H4 (cell line): ENCODE results near the gene EFCAB13. TPM values are rescaled to one million over a fixed set of nuclear protein-coding genes. Genes with fewer than 3 reads are reported as not detected.
"Not testable (repeated sequence)": the region's sequence is repeated elsewhere in the genome, so short reads cannot be mapped to it uniquely, and the experiment has no call there.

ENCODE experiments used
- DNase-seq: peaks from one replicate; pipeline ENCODE4 v3.0.0-alpha.2; 2015; ENCODE audit warnings: low spot score
- total RNA-seq: library from RNA; depleted of rRNA; stranded (reverse); fragments of >200 nt; shearing (Covaris generic); gene quantifications from 2 replicates; pipeline ENCODE4 v1.2.3, GENCODE V29; 2014

EFCAB13 gene
- total RNA-seq, 1 experiment from 2014 or later = 2.1 TPM

- DNase-seq = no peak
These were observed 6.8 kb downstream of the EFCAB13 start for GRCh38 chr17:47330548-47330947.

DNA sequence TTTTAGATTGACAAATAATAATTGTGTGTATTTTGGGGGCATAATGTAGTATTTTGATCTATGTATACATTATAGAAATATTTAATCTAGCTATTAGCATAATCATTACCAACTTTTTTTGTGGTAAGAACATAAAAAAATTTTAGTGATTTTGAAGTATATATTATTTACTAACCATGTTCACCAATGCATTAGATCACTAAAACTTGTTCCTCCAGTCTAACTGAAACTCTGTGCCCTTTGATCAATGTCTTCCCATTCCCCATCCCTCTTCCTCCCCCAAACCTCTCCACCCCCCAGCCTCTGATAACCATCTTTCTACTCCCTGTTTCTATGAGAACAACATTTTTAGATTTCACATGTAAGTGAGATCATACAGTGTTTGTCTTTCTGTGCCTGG lies 8.5 kb downstream of the EFCAB13 start:
- no peak for DNase-seq

DNA sequence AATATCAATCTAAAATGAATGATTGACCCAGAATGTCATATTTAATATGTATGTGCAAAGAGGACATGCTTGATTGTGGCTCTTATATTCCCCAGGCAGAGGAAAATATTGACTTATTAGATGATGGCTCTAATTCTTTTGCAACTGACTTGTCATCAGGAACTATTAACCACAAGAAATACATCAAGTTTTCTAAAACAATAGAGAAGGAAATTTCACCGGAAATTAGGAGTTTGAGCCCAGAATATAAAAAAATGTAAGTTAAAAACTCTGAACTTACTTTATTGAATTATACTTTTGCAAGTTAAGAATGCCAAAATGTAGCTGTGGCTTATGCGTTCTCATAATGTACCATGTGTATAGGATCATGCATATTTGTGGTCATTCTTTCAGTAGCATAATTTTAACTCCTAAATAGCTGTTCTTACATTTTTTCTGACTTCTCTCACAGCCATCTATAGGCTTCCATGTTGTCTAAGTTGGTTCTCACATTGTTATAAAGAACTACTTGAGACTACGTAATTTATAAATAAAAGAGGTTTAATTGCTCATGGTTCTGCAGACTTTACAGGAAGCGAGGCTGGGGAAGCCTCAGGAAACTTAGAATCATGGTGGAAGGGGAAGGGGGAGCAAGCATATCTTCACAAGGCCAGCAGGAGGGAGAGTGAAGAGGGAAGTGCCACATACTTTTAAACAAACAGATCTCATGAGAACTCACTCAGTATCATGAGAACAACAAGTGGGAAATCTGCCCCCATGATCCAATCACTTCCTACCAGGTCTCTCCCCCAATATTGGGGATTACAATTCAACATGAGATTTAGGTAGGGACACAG lies 11.6 kb downstream of the EFCAB13 start:
- no peak for DNase-seq

GRCh38 chr17:47338026-47338425 lies 14.3 kb downstream of the EFCAB13 start:
- DNase-seq = no peak

DNA sequence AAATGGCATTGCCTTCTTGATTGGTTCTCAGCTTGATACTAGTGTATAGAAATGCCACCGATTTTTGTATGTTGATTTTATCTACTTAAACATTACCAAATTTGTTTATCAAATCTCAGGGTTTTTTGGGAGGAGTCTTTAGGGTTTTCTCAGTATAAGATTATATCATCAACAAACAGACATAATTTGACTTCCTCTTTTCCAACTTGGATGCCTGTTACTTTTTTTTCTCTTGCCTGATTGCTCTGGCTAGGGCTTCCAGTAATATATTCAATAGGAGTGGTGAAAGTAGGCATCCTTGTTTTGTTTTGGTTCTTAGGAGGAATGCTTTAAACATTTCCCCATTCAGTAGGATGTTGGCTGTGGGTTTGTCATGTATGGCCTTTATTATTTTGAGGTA lies 29.1 kb downstream of the EFCAB13 start:
- no peak for DNase-seq

- DNase-seq = no peak
These were observed 34.9 kb downstream of the EFCAB13 start for GRCh38 chr17:47358652-47359051.

DNA sequence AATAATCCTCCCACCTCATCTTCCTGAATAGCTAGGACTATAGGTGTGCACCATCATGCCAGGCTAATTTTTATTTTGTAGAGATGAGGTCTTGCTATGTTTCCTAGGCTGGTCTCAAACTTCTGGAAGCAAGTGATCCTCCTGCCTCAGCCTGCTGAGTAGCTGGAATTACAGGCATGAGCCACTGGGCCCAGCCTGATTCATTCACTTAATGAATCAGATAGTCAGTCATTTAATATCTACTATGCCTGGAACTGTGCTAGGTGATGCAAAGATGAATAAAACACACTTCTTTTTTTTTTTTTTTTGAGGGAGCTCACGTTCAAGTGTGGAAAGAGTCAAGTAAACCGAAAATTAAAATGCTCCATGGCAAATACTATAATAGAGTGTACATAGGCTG lies 39.4 kb downstream of the EFCAB13 start:
- no peak for DNase-seq

DNA sequence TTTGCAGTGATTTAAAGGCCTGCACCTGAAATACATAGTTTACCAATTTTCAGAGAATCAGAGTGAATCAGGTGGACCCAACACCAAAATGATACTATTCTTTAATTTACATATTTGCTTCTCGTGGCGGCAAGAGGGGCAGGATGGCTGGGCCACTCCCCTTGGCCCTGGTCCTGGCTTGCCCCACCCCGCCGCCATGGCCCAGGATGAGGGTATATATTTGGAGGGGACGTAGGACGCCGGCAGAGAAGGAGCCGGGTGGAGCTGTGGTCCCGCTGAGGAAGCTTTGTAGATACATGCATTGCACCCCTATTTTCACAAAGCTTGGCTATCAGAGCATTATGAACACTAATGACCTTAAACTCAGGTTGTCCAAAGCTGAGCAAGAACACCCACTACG lies 43.5 kb downstream of the EFCAB13 start:
- DNase-seq = no peak

GRCh38 chr17:47368262-47368661 lies 44.5 kb downstream of the EFCAB13 start:
- no peak for DNase-seq

DNA sequence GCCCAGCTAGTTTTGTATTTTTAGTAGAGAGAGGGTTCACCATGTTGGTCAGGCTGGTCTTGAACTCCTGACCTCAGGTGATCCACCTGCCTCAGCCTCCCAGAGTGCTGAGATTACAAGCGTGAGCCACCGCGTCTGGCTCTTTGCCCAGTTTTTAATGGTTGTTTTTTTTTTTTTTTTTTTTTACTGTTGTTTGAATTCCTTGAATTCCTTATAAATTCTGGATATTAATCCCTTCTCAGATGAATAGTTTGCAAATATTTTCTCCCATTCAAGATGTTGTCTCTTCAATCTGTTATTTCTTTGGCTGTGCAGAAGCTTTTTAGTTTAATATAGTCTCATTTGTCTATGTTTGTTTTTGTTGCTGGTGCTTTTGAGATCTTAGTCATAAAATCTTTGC lies 47.1 kb downstream of the EFCAB13 start:
- DNase-seq = not testable (repeated sequence)

- DNase-seq = no peak
These were observed 49.2 kb downstream of the EFCAB13 start for GRCh38 chr17:47373002-47373401.

DNA sequence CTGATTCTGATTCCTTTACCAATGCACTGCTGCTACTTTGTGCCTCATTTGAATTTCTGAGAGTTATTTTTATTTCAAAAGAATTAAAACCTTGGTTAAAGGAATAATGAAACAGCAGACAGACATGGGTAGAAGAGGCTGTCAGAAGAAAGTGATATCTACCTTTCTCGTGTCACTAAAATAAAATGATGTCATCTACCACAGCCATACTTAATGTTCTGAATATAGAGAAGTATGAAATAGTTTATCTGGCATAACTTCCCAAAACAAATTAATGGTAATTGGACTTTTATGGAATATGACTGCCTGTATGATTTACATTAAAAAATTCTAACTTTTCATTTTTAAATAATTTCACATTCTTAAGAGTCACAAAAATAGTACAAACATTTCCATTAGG lies 52.5 kb downstream of the EFCAB13 start:
- DNase-seq = no peak

- DNase-seq = no peak
These were observed 65.1 kb downstream of the EFCAB13 start for GRCh38 chr17:47388825-47389224.

DNA sequence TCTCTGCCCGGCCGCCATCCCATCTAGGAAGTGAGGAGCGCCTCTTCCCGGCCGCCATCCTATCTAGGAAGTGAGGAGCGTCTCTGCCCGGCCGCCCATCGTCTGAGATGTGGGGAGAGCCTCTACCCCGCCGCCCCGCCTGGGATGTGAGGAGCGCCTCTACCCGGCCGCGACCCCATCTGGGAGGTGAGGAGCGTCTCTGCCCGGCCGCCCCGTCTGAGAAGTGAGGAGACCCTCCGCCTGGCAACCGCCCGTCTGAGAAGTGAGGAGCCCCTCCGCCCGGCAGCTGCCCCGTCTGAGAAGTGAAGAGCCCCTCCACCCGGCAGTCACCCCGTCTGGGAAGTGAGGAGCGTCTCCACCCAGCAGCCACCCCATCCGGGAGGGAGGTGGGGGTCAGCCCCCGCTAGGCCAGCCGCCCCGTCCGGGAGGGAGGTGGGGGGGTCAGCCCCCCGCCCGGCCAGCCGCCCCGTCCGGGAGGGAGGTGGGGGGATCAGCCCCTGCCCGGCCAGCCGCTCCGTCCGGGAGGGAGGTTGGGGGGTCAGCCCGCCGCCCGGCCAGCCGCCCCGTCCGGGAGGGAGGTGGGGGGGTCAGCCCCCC lies 73.9 kb downstream of the EFCAB13 start:
- DNase-seq = not testable (repeated sequence)

GRCh38 chr17:47400333-47400732 lies 76.6 kb downstream of the EFCAB13 start:
- DNase-seq = no peak

DNA sequence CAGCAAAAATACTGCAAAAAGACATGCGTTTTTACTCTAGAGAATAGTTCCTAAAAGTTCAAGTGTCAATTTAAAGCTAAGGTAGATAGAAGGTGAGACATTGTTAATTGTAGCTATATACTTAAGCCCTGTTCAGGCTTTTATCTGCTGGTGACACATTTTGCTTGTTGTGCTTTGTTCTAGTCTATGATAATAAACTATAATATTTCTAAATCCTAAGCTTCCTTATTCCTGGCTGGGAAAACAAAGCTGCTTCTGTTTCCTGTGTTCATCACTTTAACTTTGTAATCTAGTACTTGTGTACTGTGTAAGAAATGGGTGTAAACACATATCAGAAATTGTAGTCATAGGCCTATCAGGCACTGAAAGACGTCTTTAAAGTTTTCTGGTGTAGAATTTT lies 77.3 kb downstream of the EFCAB13 start:
- DNase-seq = no peak

DNA sequence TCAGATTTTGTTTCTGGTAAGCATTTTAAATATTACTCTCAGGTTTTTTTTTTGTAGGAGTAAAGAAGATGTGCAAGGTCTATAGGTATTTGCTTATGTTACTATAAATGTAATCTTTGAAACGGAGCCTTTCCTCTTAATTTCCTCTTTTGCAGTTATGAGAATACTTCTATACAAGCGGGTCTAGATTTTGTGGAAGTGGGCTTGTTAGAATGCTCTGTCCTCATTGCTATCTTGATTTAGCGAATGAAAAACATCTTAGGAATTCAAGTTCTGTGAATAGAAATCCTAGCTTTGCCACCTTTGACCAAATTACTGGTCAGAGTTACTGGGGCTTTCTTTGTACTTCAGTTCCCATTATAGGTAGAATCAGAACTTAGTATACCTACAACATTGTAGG lies 80.3 kb downstream of the EFCAB13 start:
- DNase-seq = no peak

- no peak for DNase-seq
These were observed 81.1 kb downstream of the EFCAB13 start for GRCh38 chr17:47404875-47405274.

- no peak for DNase-seq
These were observed 90.1 kb downstream of the EFCAB13 start for GRCh38 chr17:47413872-47414271.

GRCh38 chr17:47414612-47415011 lies 90.9 kb downstream of the EFCAB13 start:
- DNase-seq = no peak

- DNase-seq = no peak
These were observed 99.9 kb downstream of the EFCAB13 start for GRCh38 chr17:47423406-47424295.

- DNase-seq = not testable (repeated sequence)
These were observed 101.5 kb downstream of the EFCAB13 start for GRCh38 chr17:47425233-47425632.
